AG04450 (cell line): ENCODE results near the gene CHRNA7. TPM values are rescaled to one million over a fixed set of nuclear protein-coding genes. Genes with fewer than 3 reads are reported as not detected.

ENCODE experiments used
- CTCF ChIA-PET: fragments of 300-600, 350-600 bp; formaldehyde crosslinking; extraction: SDS; loops from one replicate; lab custom pipeline; 2022; ENCODE audit warnings: antibody characterized with exemption, inconsistent platforms; lab: Charles Lee
- POLR2A ChIA-PET: fragments of 350-600 bp; formaldehyde crosslinking; extraction: SDS; loops from one replicate; lab custom pipeline; 2021; ENCODE audit warnings: antibody characterized with exemption, inconsistent platforms; lab: Yijun Ruan, JAX
- DNase-seq: peaks from one replicate; pipeline ENCODE4 v3.0.0-alpha.2; 2011; ENCODE audit warnings: low read depth, low spot score
- H3K27ac ChIP-seq: one replicate; pipeline ENCODE4 v1.5.1; 2012; ENCODE audit warnings: low read depth, low read length, control low read depth
- H3K27me3 ChIP-seq: one replicate; pipeline ENCODE4 v1.6.0; 2012; ENCODE audit warnings: low read length; ENCODE audit not compliant: control insufficient read depth, insufficient read depth
- H3K4me3 ChIP-seq: 2 replicates; pipeline ENCODE4 v1.5.1; 2011; ENCODE audit warnings: mild to moderate bottlenecking, low read depth, low read length, control low read depth
- H3K9me3 ChIP-seq: 2 replicates; pipeline ENCODE4 v1.5.1; 2012; ENCODE audit warnings: low read length; ENCODE audit not compliant: control insufficient read depth, insufficient read depth
- polyA plus RNA-seq: library from polyadenylated mRNA; depleted of rRNA; stranded (reverse); fragments of >200 nt; gene quantifications from 2 replicates; pipeline ENCODE4 v1.2.3, GENCODE V29; 2011
- TF ChIP-seq, protein P1 (sequence below): IDR thresholded peaks from 2 replicates; pipeline ENCODE4 v1.5.1; 2011; ENCODE audit warnings: low read depth, low read length, control low read depth, inconsistent platforms

Gene CHRNA7
- polyA plus RNA-seq, 1 experiment: 0.27 TPM

DNA sequence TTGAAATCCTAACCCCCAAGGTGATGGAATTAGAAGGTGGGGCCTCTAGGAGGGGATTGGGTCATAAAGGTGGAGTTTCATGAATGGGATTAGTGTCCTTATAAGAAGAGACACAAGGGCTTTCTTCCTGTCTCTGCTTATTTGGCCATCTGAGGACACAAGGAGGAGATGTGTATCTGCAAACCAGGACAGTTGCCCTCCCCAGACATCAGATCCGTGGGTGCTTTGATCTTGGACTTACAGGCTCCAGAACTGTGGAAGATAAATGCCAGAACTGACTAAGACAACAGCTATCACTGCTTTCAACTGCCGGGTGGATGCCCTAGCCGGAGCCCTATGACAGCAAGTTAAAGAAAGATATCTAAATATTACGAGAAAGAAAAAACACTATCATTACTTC lies 94.4 kb downstream of the CHRNA7 start:
- no peaks in the 10 kb centered on the region for H3K9me3 ChIP-seq
- DNase-seq: no peak
- ChIA-PET CTCF (no interaction called here), POLR2A (no interaction called here)
- H3K27me3 ChIP-seq: no peaks in the 10 kb centered on the region
- H3K4me3 ChIP-seq: no peak overlapping the region
- TF ChIP-seq, protein P1, sequence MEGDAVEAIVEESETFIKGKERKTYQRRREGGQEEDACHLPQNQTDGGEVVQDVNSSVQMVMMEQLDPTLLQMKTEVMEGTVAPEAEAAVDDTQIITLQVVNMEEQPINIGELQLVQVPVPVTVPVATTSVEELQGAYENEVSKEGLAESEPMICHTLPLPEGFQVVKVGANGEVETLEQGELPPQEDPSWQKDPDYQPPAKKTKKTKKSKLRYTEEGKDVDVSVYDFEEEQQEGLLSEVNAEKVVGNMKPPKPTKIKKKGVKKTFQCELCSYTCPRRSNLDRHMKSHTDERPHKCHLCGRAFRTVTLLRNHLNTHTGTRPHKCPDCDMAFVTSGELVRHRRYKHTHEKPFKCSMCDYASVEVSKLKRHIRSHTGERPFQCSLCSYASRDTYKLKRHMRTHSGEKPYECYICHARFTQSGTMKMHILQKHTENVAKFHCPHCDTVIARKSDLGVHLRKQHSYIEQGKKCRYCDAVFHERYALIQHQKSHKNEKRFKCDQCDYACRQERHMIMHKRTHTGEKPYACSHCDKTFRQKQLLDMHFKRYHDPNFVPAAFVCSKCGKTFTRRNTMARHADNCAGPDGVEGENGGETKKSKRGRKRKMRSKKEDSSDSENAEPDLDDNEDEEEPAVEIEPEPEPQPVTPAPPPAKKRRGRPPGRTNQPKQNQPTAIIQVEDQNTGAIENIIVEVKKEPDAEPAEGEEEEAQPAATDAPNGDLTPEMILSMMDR: no peak
- no peak overlapping the region for H3K27ac ChIP-seq

DNA sequence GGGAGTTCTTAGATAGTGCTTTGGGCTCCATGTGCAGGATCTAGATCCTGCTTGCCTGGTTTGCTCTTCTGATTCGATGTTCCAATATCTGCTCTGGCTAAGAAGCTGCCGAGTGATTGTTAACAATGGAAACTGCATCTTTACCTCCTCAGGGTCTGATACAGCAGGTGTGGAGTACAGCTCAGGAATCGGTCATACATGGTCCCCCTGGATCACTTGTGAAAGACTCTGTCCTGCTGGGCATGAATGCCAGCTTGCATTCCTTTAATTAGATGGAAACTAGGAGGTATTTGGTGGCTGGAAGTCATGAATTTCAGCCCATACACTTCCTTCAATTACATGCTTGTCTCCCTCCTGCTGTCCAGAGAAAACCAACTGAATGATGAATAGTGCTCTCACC lies 95.3 kb downstream of the CHRNA7 start:
- TF ChIP-seq, protein P1: no peak
- CTCF ChIA-PET: no interaction called here
- Histone ChIP-seq H3K4me3 (no peak overlapping the region), H3K27ac (no peak overlapping the region), H3K9me3 (no peaks in the 10 kb centered on the region), H3K27me3 (no peaks in the 10 kb centered on the region)
- POLR2A ChIA-PET: no interaction called here
- DNase-seq: no peak

DNA sequence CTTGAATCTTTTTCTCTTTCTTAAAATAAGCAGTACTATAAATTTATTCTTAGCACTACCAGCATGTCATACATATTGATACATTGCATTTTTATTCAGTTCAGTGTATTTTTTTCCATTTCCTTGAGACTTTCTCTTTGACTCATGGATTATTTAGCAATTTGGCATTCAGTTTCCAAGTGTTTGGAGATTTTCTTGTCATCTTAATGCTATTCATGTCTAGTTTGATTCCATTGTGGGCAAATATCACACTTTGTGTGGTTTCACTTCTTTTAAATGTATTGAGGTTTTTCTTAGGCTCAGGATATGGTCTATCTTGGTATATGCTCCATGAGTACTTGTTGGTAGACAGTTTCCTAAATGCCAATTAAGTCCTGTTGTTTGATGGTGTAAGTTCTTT lies 99.5 kb downstream of the CHRNA7 start:
- ChIA-PET CTCF (no interaction called here), POLR2A (no interaction called here)
- H3K9me3 ChIP-seq: no peaks in the 10 kb centered on the region
- H3K27ac ChIP-seq: no peak overlapping the region
- H3K4me3 ChIP-seq: no peak overlapping the region
- TF ChIP-seq, protein P1: no peak
- no peak for DNase-seq
- H3K27me3 ChIP-seq: no peaks in the 10 kb centered on the region

DNA sequence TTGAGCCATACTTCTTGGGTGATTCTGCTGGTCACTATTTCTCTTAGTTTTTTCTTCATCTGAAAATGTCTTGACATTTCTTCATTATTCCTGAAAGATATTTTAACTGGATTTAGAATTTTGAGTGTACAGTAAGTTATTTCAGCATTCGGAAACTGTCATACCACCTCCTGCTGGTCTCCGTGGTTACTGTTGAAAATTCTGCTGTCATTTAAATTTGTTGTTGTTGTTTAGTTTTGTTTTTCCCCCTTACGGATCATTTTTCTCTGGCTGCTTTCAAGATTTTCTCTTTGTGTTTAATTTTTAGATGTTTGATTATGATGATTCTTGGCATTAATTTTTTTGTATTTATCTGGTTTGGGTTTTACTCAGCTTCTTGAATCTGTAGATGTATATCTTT lies 100.5 kb downstream of the CHRNA7 start:
- Histone ChIP-seq H3K27me3 (no peaks in the 10 kb centered on the region), H3K9me3 (no peaks in the 10 kb centered on the region), H3K4me3 (no peak overlapping the region), H3K27ac (no peak overlapping the region)
- ChIA-PET CTCF (no interaction called here), POLR2A (no interaction called here)
- TF ChIP-seq, protein P1: no peak
- no peak for DNase-seq

DNA sequence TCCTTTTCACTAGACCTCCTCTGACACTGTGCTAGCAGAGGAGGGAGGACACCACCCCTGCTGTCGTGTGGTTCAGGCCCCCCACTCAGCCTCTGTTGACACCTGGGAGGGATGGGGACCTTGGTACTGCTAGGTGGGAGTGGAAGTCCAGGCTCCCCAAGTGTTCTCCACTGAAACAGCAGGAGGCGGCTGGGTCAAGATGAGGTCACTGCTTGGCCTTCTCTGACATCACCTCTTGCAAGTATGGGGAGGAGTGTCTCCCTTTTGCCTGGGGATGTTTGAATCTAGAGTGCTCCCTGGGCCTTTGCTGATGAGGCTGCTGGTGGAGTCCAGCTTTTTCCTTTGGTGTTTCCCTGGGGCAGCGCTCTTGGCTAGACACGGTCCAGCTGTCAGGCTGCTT lies 101.5 kb downstream of the CHRNA7 start:
- CTCF ChIA-PET: no interaction called here

More for the DNA sequence above, 101.5 kb downstream of the CHRNA7 start:
- TF ChIP-seq, protein P1: no peak
- Histone ChIP-seq H3K27me3 (no peaks in the 10 kb centered on the region), H3K27ac (no peak overlapping the region), H3K9me3 (no peaks in the 10 kb centered on the region), H3K4me3 (no peak overlapping the region)
- POLR2A ChIA-PET: no interaction called here
- no peak for DNase-seq
